Measurements from ENCODE around the gene PRKCB.

PRKCB gene

DNA sequence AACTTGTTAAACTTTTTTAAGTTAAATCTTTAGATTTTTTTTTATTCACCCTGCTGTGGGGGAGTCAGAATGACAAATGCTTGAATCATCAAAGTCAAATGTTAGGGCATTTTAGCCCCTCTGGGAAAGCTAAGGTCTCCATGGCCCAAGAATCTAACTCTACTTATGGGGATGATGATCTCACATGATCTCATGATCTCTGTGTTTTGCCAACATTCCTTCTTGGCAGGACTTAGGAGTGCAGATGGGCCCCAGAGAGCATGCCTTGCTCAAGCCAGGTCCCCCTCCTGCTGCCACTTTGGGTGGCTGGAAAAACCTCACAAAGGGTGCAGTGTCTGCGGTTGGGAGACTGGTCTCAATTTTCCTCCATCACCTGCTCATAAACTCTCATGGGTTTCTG lies 108.6 kb downstream of the PRKCB start:
- H3K4me3 ChIP-seq (ENCODE audit: low read length), result no peak overlapping the region
- TF ChIP-seq ZNF274 (IDR thresholded peaks at IDR 0.05; ENCODE audit: low read depth, low read length), result no peak

GRCh38 chr16:23945243-23945642 lies 109.5 kb downstream of the PRKCB start:
- TF ChIP-seq ZNF274 (IDR thresholded peaks at IDR 0.05; ENCODE audit: low read depth, low read length), result no peak
- H3K4me3 ChIP-seq (ENCODE audit: low read length), result no peak overlapping the region

- TF ChIP-seq ZNF274 (IDR thresholded peaks at IDR 0.05; ENCODE audit: low read depth, low read length), result no peak
- no peak overlapping the region for H3K4me3 ChIP-seq (ENCODE audit: low read length)
These were observed 112.1 kb downstream of the PRKCB start for GRCh38 chr16:23947838-23948237.

DNA sequence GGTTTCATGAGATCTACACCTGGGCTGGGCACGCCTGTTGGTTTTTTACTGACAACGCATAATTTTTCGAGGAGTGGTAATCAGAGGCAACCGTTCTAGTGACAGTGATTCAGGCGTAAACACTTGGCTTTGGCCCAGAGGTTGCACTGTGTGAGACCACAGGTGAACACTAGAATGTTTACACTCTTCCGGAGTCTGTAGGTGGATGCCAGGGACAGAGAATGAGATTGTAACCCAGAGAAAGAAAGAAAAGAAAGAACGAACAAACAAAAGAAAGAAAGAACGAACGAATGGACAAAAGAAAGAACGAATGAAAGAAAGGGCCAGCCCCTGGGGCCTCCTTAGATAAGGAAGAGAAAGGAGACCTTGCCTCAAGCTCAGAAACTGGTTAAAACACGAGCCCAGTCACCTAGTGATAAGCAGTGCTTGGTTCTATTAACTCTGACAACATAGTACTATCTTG lies 113.2 kb downstream of the PRKCB start:
- TF ChIP-seq ZNF274 (IDR thresholded peaks at IDR 0.05; ENCODE audit: low read depth, low read length), result no peak
- no peak overlapping the region for H3K4me3 ChIP-seq (ENCODE audit: low read length)

DNA sequence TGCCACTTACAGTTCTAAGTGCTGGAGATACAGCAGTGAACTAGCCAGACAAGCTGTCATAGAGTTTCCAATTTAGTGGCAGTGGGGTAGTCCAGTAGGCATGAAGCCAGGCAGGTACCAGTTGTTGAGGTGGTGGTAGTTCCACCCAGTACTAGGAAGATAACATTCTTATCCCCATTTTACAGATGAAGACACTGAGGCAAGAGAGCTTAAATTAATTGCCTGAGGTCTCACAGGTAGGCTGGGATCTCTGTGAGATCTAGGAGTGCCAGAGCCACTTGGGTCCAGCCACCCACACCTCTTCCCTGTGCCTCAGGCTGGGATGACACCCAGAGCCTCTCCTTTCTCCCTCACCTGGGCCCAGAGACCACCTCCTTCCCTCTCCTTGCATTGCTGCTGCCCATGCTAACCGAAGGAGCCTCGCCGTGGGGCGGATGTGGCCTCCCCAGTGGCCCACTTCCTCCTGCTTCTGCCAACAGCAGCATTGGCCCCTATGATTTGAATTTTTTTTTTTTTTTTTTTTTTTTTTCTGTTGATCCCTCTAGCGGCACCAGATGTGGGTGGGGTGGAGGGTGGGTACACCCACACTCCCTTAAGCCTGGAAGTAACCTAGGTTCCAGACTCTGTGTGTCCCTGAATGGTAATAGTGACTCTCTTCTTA lies 114.0 kb downstream of the PRKCB start:
- TF ChIP-seq ZNF274 (IDR thresholded peaks at IDR 0.05; ENCODE audit: low read depth, low read length), result no peak
- no peak overlapping the region for H3K4me3 ChIP-seq (ENCODE audit: low read length)

DNA sequence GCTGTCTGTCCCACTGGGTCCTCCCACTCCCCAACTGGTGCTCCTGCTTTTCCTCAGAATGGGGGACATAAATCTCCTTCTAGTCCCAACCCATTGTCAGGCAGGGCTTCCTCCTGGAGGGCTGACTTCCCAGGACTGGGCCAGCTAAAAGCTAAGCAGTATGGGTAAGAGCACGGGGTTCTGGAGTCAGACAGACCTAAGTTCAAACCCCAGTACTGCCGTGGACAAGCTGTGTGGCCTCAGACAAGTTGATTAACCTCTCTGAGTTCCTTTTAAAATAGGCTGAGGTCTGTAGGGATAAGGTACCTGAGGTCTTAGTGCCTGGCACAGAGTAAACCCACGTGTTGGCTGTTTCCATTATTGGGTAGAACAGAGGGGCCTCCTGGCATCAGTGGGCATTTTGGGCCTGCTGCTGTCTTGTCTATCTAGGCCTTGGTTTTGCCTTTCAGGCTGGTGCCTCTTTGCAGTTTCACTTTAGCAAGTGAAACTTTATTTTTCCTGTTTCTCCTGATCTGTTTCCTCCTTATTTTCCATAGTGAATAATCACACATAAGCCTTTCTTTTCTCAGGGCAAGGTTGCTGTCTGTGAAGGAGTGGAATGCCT lies 114.6 kb downstream of the PRKCB start:
- no peak overlapping the region for H3K4me3 ChIP-seq (ENCODE audit: low read length)
- TF ChIP-seq ZNF274 (IDR thresholded peaks at IDR 0.05; ENCODE audit: low read depth, low read length), result no peak

DNA sequence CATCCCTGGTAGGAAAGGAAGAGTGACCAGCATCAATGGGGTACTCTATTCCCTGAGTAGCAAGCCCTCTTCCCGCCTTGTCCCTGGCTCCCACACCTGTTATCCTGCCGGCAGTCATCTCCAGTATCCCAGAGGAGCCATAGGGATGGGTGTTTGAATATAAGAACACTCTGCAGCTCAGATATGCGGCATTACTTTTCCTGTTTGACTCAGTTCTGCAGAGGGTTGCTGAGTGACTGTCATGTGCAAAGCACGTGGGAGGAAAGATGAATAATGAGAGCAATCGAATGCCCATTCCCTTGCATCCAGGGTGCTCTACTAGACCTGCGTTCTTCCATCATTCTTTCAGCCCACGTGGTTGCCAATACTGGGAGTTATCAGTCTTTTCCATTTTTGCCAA lies 115.1 kb downstream of the PRKCB start:
- no peak for TF ChIP-seq ZNF274 (IDR thresholded peaks at IDR 0.05; ENCODE audit: low read depth, low read length)

DNA sequence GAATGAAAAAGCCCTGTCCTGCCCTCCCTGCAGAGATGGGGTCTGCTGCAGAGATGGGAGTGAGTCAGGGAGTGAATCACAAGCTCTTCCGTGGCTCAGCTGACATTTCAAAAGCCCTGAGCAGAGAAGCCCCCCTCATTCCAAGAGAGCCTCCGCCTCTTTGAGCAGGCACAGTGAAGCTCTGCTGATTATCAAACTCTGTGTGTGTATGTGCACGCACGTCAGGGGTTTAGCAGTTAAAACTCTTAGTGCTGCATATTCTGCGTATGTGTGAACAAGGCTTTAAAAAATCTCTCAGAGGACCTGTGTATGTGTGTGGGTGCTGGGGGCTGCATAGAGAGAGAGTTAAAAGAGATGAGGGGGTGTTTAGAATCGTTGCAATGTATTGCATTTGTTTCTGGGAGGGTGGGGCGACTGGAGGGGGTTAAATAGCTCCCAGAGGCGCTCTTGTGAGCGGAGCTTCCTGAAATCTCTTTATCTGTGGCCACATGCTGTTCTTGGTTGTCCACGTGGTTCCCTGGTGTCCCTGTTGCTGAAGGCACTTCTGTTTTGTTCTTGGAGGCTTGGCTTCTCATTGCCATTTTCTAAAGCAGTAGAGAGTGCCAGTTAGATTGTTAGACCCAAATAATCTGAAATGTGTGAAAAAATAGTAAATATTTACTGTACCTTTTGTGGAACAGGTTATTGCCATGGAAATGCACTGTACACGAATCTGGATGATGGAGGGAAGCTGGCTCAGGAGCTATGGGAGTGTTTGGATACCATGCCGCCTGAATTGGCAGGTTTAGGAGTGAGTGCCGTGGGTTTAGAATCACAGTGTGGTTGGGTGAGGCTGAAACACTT lies 116.6 kb downstream of the PRKCB start:
- no peak for TF ChIP-seq ZNF274 (IDR thresholded peaks at IDR 0.05; ENCODE audit: low read depth, low read length)
- H3K4me3 ChIP-seq (ENCODE audit: low read length), result no peak overlapping the region; the same call in 1 of the 2 replicates

More for the DNA sequence above, 115.1 kb downstream of the PRKCB start:
- no peak overlapping the region for H3K4me3 ChIP-seq (ENCODE audit: low read length)

DNA sequence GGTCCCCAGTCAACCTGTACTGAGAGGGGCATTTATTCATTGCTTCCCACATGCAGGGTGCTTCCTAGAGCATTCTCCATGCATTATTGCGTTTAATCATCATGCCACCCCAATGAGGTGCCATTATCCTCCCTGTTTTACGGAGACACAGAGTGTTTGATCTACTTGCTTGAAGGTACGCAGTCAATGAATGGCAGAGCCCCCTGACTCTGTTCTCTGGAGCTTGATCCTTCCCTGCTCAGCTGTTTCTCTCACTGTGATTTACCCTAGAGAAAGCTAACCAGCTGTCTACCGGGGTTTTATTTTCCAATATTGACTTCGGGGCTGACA lies 117.2 kb downstream of the PRKCB start:
- H3K4me3 ChIP-seq (ENCODE audit: low read length), result no peak overlapping the region
- TF ChIP-seq ZNF274 (IDR thresholded peaks at IDR 0.05; ENCODE audit: low read depth, low read length), result no peak

DNA sequence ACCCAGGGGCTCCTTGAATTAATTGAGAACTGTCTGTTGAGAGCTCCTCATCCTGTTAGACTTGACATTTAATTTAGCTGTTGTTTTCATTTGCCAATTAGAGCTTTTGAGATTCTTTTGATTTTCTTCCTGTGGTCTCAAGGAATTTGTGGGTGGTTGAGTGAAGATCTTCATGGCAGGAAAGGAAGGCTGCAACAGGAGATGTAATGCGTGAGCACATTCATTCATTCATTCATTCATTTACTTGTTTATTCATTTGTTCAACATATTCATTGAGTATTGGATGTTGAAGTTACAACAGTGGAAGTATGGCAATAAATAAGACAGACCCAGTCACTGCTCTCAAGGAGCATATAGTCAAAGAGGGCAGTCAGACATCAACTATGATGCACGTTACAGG lies 117.7 kb downstream of the PRKCB start:
- TF ChIP-seq ZNF274 (IDR thresholded peaks at IDR 0.05; ENCODE audit: low read depth, low read length), result no peak
- H3K4me3 ChIP-seq (ENCODE audit: low read length), result no peak overlapping the region

DNA sequence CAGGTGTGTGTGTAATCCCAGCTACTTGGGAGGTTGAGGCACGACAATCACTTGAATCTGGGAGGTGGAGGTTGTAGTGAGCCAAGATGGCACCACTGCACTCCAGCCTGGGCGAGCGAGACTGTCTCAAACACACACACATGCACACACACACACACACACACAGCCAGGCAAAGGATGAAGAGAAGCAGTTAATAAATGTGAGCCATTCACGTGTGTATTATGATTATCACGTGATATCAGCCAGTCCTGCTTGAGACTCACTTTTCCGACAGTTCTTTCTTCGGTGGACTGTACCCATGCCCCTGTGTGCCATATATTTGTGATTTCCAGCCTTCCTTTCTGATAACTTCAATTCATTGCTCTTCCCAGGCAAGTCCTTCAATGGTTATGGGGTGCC lies 119.3 kb downstream of the PRKCB start:
- TF ChIP-seq ZNF274 (IDR thresholded peaks at IDR 0.05; ENCODE audit: low read depth, low read length), result no peak
- no peak overlapping the region for H3K4me3 ChIP-seq (ENCODE audit: low read length)

DNA sequence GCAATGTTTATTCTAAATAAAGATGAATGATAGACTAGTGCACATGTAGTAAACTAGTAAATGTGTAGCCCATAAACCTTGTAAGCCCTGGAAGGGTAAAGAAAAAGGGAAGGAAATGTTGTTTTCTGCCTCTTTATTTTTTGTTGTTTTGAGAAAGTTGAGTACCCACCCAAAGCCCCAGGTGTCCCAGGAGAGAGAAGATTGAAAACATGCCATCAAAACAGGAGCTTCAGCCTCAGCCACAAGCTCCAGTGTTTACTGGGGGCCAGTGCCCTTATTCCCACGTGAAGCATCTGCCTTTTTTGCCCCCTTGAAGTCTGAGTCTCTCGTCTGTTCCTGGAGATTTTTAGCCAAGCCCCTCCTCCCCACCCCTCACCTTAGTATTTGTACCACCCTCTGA lies 121.5 kb downstream of the PRKCB start:
- H3K4me3 ChIP-seq (ENCODE audit: low read length), result no peak overlapping the region; the same call in 1 of the 2 replicates
- no peak for TF ChIP-seq ZNF274 (IDR thresholded peaks at IDR 0.05; ENCODE audit: low read depth, low read length)

DNA sequence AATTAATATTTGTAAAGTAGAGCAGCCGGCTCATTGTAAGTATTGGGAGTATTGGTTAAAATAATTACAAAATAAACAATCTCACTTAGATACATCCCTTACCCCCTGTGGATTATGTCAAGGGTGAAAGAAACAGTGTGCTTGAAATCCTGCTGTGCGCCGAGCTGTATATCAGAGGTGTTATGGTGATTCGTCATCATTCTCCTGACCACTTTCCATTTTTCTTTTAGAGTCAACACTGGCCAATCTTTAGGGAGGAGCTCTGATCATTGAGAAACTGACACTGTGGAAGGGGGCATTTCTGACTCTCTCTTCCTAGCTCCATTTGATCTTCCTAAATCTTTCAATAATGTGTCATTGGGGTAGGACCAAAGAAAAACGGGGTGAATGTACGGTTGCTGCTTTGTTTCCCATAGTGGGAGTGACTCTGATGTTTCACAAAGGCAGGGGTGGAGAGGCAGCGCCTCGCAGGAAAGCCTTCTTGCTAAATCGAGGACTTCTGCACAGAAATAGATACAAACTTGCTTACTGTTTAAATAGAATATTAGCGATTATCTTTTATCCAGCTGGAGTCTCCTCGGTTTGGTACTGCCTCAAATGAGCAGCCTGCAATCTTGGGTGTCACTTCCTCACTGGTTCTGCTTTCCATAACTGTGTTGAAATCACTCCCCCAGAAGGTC lies 123.4 kb downstream of the PRKCB start:
- no peak for TF ChIP-seq ZNF274 (IDR thresholded peaks at IDR 0.05; ENCODE audit: low read depth, low read length)
- peak overlapping the region; percentile 16; the same call in 1 of the 2 replicates for H3K4me3 ChIP-seq (ENCODE audit: low read length)

- no peak overlapping the region for H3K4me3 ChIP-seq (ENCODE audit: low read length)
- no peak for TF ChIP-seq ZNF274 (IDR thresholded peaks at IDR 0.05; ENCODE audit: low read depth, low read length)
These were observed 123.9 kb downstream of the PRKCB start for GRCh38 chr16:23959752-23960072.

Measured in GM08714 (cell line).